Subcutaneous preadipocyte (primary cell): ENCODE results near the gene VSIG1. TPM values are rescaled to one million over a fixed set of nuclear protein-coding genes. Genes with fewer than 3 reads are reported as not detected.

Source experiments
- total RNA-seq: library from RNA; depleted of rRNA; stranded (reverse); fragments of >200 nt; gene quantifications from 2 replicates; pipeline ENCODE4 v1.2.3, GENCODE V29; 2012

VSIG1 gene
- under 0.01 TPM in 1 of 2 replicates, not detected in the other for total RNA-seq

GRCh38 chrX:108044554-108045256 is at the start of gene VSIG1:
VSIG1 (plus strand) TSS chrX:108045065; CDS start chrX:108045131, 66 bp downstream.

GRCh38 chrX:108091264-108091877 is 46.5 kb downstream of the VSIG1 start, which contains the start of the genes ATG4A and PSMD10:
ATG4A (plus strand) TSS chrX:108091778; CDS start chrX:108091827, 49 bp downstream.
PSMD10 (minus strand) TSS chrX:108091542; CDS start chrX:108091520, 22 bp downstream.

Other genes starting within 250 kb of the VSIG1 start
- gene MID2, start 219.2 kb upstream of the VSIG1 start, total RNA-seq, result 6.6 and 12.9 TPM in 2 replicates
- gene TEX13B, start 62.7 kb upstream of the VSIG1 start, total RNA-seq, result not detected in 2 replicates
- 59.6 and 65.8 TPM in 2 replicates for gene PSMD10, start 46.5 kb downstream of the VSIG1 start, total RNA-seq
- gene ATG4A, start 46.7 kb downstream of the VSIG1 start, total RNA-seq, result 7.6 and 7.7 TPM in 2 replicates